Ureter (tissue), 1 donor: Measurements from ENCODE around the gene PPAN. TPM values are rescaled to one million over a fixed set of nuclear protein-coding genes. Genes with fewer than 3 reads are reported as not detected.

Experiments
- DNase-seq: peaks from one replicate; pipeline ENCODE4 v3.0.0-alpha.2; 2020; ENCODE audit warnings: low spot score
- total RNA-seq: library from RNA; stranded (reverse); gene quantifications from one replicate; pipeline ENCODE4 v1.2.4, GENCODE V29; 2023
- donor health status: DM: yes; HTN: yes; CAD: no.

PPAN gene
- total RNA-seq, 1 donor from 2014 or later, result 78.6 TPM

DNA sequence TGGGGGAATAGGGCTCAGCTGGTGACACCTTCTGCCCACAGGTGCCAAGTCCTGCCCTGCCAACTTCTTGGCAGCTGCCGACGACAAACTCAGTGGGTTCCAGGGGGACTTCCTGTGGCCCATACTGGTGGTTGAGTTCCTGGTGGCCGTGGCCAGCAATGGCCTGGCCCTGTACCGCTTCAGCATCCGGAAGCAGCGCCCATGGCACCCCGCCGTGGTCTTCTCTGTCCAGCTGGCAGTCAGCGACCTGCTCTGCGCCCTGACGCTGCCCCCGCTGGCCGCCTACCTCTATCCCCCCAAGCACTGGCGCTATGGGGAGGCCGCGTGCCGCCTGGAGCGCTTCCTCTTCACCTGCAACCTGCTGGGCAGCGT is 7.4 kb downstream of the PPAN start:
- DNase-seq, result no peak

- DNase-seq, result no peak
Measured at GRCh38 chr19:10113964-10114650, 7.9 kb downstream of the PPAN start.

DNA sequence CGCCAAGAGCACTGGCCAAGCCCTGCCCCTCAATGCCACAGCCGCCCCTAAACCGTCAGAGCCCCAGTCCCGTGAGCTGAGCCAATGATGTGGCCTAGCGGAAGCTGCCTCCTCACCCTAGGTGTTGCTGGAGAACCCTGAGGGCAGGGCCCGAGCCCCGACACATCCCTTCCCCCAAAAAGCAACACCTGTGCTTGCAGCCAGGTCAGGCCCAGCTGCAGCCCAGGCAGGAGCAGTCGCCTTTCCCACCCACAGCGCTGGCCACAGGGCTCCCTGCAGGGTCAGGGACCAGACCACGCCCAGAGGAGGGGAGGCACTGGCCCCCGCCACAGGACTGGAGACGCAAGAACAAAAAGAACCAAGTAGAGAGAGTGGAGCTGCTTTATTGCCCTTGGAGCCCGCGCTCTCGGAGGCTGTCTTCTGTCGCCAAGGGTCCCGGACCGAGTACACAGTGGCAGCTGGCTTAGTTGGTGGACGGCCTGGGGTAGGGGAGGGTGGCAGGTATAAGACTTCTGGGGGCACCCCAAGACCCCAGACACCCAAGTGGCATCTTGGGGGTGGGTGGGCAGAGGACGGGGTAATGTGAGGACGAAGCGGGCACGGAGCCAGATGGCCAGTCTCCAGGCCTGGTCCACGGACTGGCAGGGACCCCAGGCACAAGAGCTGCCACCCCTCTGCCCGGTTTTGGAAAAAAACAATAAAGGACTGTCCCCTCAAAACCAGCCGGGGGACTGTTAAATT is 8.7 kb downstream of the PPAN start:
- peak; percentile 45 for DNase-seq

- no peak for DNase-seq
Measured at GRCh38 chr19:10115392-10116084, 9.4 kb downstream of the PPAN start.

- DNase-seq, result no peak
Measured at GRCh38 chr19:10116085-10116865, 10.1 kb downstream of the PPAN start.

- DNase-seq, result no peak
Measured at GRCh38 chr19:10116866-10117616, 10.9 kb downstream of the PPAN start.

GRCh38 chr19:10118960-10119359 is 12.8 kb downstream of the PPAN start:
- DNase-seq, result no peak

- no peak for DNase-seq
Measured at GRCh38 chr19:10120538-10121189, 14.5 kb downstream of the PPAN start.

GRCh38 chr19:10122045-10122444 is 15.9 kb downstream of the PPAN start:
- no peak for DNase-seq

GRCh38 chr19:10124429-10124828 is 18.3 kb downstream of the PPAN start:
- no peak for DNase-seq

DNA sequence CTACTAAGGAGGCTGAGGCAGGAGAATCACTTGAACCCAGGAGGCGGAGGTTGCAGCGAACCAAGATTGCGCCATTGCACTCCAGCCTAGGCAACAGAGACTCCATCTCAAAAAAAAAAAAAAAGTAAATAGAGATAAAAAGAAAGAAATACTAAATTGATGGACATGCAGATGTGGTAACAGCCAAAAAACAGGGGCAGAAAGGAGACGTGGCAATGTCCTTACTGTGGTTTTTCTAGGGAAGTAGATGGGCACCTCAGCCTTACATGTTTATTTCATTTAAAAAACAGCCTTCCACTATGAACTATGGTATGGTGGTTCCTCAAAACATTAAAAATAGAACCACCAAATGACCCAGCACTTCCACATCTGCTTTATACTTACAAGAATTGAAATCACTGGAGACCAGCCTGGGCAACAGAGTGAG is 20.1 kb downstream of the PPAN start:
- no peak for DNase-seq

- DNase-seq, result no peak
Measured at GRCh38 chr19:10132905-10133304, 26.7 kb downstream of the PPAN start.

DNA sequence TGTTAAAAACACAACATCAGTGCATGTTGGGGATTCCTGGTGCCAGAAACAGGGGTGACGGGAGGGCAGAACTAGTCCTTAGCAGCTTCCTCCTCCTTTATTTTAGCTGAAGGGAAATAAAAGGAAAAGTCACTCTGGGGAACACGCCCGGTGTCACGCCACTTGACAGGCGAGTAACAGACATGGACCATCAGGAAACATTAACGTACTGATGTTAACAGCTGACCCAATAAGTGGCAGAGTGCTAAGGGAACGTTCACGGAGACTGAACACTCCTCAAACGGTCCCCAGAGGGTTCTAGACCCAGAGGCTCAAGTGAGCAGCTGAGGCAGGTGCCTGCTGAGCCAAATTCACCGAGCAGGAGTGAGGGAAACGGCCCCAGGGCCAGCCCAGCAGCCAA is 27.4 kb downstream of the PPAN start:
- DNase-seq, result no peak

- DNase-seq, result no peak
Measured at GRCh38 chr19:10134040-10134439, 27.9 kb downstream of the PPAN start.

GRCh38 chr19:10135551-10136334 is 29.6 kb downstream of the PPAN start:
- DNase-seq, result peak; percentile 73

- no peak for DNase-seq
Measured at GRCh38 chr19:10136936-10137335, 30.8 kb downstream of the PPAN start.

GRCh38 chr19:10137751-10138682 is 31.9 kb downstream of the PPAN start:
- no peak for DNase-seq

- DNase-seq, result no peak
Measured at GRCh38 chr19:10138879-10139795, 33.0 kb downstream of the PPAN start.
